ENCODE results near the gene ADSS1.

GRCh38 chr14:104729835-104730181 is 5.8 kb downstream of the ADSS1 start:
- TF ChIP-seq POLR2AphosphoS5 (IDR thresholded peaks at IDR 0.05) = no peak
- no peak for TF ChIP-seq CTCF (IDR thresholded peaks at IDR 0.05)
